Naive thymus-derived CD4-positive, alpha-beta T cell (primary cell): ENCODE data around the gene POU2AF1. TPM values are rescaled to one million over a fixed set of nuclear protein-coding genes. Genes with fewer than 3 reads are reported as not detected.
"Not testable (repeated sequence)": the region's sequence is repeated elsewhere in the genome, so short reads cannot be mapped to it uniquely, and the experiment has no call there.

Experiments used
- ATAC-seq: fragments of 150-1000 bp; cut with Tn5 transposase; 2 replicates; pipeline ENCODE4 v1.10.0; 2021; ENCODE audit warnings: mild to moderate bottlenecking, moderate library complexity
- CTCF ChIA-PET: fragments of 350-600 bp; sonication (Branson Sonifier 250); formaldehyde crosslinking; loops from one replicate; lab custom pipeline; 2021; ENCODE audit warnings: antibody characterized with exemption; lab: Charles Lee
- POLR2A ChIA-PET: fragments of 350-600 bp; sonication (Branson Sonifier 250); formaldehyde crosslinking; loops from one replicate; lab custom pipeline; 2021; ENCODE audit warnings: antibody characterized with exemption, inconsistent platforms; lab: Charles Lee
- DNase-seq, 9 donors: peaks; one replicate each; pipeline versions ENCODE4 v3.0.0 to v3.0.0-alpha.2; 2020 to 2022; ENCODE audit warnings: mixed read lengths in 1 of 9
- H3K27ac ChIP-seq: one replicate; pipeline ENCODE4 v1.7.0; 2013; ENCODE audit warnings: mild to moderate bottlenecking, low read depth, low read length, moderate library complexity
- H3K27me3 ChIP-seq, 2 donors: one replicate each; pipeline ENCODE4 v1.7.0; 2013; ENCODE audit warnings: low read length in 2 of 2, mild to moderate bottlenecking in 2 of 2, moderate library complexity in 2 of 2; ENCODE audit not compliant: control insufficient read depth in 2 of 2, insufficient read depth in 2 of 2
- H3K36me3 ChIP-seq, 3 experiments: 1 replicate in 2 of 3; 2 replicates in 1 of 3; pipeline ENCODE4 v1.7.0; 2013; ENCODE audit warnings: low read length in 3 of 3, mild to moderate bottlenecking in 3 of 3, moderate library complexity in 1 of 3; ENCODE audit not compliant: insufficient read depth in 3 of 3, control insufficient read depth in 2 of 3
- H3K4me1 ChIP-seq, 2 donors: one replicate each; pipeline ENCODE4 v1.7.0; 2013; ENCODE audit warnings: low read length in 2 of 2, mild to moderate bottlenecking in 2 of 2, moderate library complexity in 1 of 2; ENCODE audit not compliant: control insufficient read depth in 2 of 2, insufficient read depth in 2 of 2
- H3K4me3 ChIP-seq: 2 replicates; pipeline ENCODE4 v1.7.0; 2013; ENCODE audit warnings: mild to moderate bottlenecking, low read length
- H3K9me3 ChIP-seq, 3 experiments: 1 replicate in 2 of 3; 2 replicates in 1 of 3; pipeline ENCODE4 v1.7.0; 2013; ENCODE audit warnings: low read length in 3 of 3; ENCODE audit not compliant: control insufficient read depth in 2 of 3
- H3K27ac Mint-ChIP-seq, 9 donors: one replicate each; pipeline ENCODE4 v1.8.0; 2020 to 2022; ENCODE audit warnings: mixed read lengths in 9 of 9, mild to moderate bottlenecking in 8 of 9, moderate library complexity in 5 of 9, inconsistent platforms in 2 of 9
- H3K27me3 Mint-ChIP-seq, 5 donors: one replicate each; pipeline ENCODE4 v1.8.0; 2021 to 2022; ENCODE audit warnings: mixed read lengths in 5 of 5, mild to moderate bottlenecking in 1 of 5
- H3K36me3 Mint-ChIP-seq, 5 donors: one replicate each; pipeline ENCODE4 v1.8.0; 2020 to 2022; ENCODE audit warnings: mixed read lengths in 5 of 5, mild to moderate bottlenecking in 3 of 5, inconsistent platforms in 1 of 5
- H3K4me1 Mint-ChIP-seq, 7 donors: one replicate each; pipeline ENCODE4 v1.8.0; 2020 to 2022; ENCODE audit warnings: mixed read lengths in 7 of 7, mild to moderate bottlenecking in 3 of 7, inconsistent platforms in 1 of 7
- H3K4me3 Mint-ChIP-seq, 10 donors: one replicate each; pipeline ENCODE4 v1.8.0; 2020 to 2022; ENCODE audit warnings: mild to moderate bottlenecking in 10 of 10, mixed read lengths in 10 of 10, moderate library complexity in 6 of 10, inconsistent platforms in 2 of 10
- H3K9me3 Mint-ChIP-seq, 11 donors: one replicate each; pipeline ENCODE4 v1.8.0; 2020 to 2022; ENCODE audit warnings: mixed read lengths in 11 of 11, mild to moderate bottlenecking in 4 of 11, inconsistent platforms in 1 of 11, moderate library complexity in 1 of 11
- intact Hi-C, 2 donors: fragments of 100-400 bp; cut with micrococcal nuclease; formaldehyde crosslinking; loops; one replicate each; pipeline ENCODE4 v1.15.1; 2023
- polyA plus RNA-seq, 2 donors: library from polyadenylated mRNA; unstranded; fragments of 300-500 nt; fragmentation: Illumina TruSeq; gene quantifications; one replicate each; pipeline ENCODE4 v1.2.3, GENCODE V29; 2021
- total RNA-seq, 6 experiments: library from RNA in 5 of 6; stranded (reverse) in 5 of 6; gene quantifications; 1 replicate in 5 of 6; 2 replicates in 1 of 6; pipeline ENCODE4 v1.2.3 and lab custom pipeline; 2021 to 2026

POU2AF1 gene
- total and polyA plus RNA-seq, 7 experiments from 2014 or later = 0.45 to 11.3 (median 1.4) TPM

DNA sequence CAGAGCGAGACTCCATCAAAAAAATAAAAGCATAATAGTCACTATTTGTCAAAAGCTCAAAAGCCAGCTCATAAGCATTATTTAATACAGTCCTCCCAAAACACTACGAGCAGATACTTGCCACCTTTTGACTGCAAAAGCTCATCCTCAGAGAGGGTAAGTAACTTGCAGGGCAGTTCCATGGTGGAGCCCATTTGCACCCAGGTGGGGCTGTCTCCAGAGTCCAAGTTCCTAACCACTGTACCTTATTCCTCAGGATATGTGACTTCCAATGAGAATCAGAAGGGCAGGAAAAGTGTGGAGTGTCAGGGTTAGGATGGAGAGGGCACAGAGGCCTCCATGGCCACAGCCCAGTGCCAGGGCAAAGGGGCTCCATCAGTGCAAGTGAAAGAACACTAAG, 28.6 kb upstream of the POU2AF1 start:
- CTCF ChIA-PET = no interaction called here
- H3K36me3 Mint-ChIP-seq = peaks cover 0 to 8% (median 0%) of the 10 kb centered on the region in 5 donors
- no peaks in the 10 kb centered on the region for H3K4me1 ChIP-seq

DNA sequence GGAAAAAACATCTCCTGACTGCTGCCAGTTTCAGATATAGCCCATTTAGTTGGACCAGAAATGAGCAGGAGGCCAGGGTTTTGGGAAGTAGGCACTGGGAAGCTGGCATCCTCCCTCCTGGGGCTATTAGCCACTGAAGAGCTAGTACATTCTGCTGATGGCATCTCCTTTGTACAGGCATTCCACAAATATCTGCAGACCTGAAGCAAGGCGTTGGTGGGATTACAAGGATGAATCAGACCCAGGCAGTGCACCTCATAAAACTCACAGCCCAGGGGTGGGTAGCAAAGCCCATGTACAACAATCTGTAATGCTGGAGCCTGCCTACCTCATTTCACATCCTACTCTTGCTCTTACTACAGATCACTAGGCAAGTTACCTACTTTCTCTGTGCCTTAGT, 27.5 kb upstream of the POU2AF1 start:
- H3K36me3 Mint-ChIP-seq = peaks cover 0 to 8% (median 0%) of the 10 kb centered on the region in 5 donors
- H3K36me3 ChIP-seq = no peaks in the 10 kb centered on the region
- H3K4me1 Mint-ChIP-seq = peaks cover 0 to 8% (median 0%) of the 10 kb centered on the region in 7 donors
- ChIA-PET CTCF (no interaction called here), POLR2A (no interaction called here)
- H3K9me3 ChIP-seq = no peaks in the 10 kb centered on the region
- no peak overlapping the region for H3K4me3 ChIP-seq
- H3K27ac Mint-ChIP-seq = no peak overlapping the region
- H3K9me3 Mint-ChIP-seq = peaks cover 0 to 19% (median 4%) of the 10 kb centered on the region in 11 donors
- no peaks in the 10 kb centered on the region for H3K27me3 Mint-ChIP-seq
- H3K27me3 ChIP-seq = no peaks in the 10 kb centered on the region
- no peak for DNase-seq
- H3K4me3 Mint-ChIP-seq = no peak overlapping the region
- intact Hi-C loops = no loop called here
- H3K4me1 ChIP-seq = no peaks in the 10 kb centered on the region
- no peak overlapping the region for H3K27ac ChIP-seq
- ATAC-seq = no peak

More for the DNA sequence above, 28.6 kb upstream of the POU2AF1 start:
- no peak overlapping the region for H3K27ac ChIP-seq
- Mint-ChIP-seq H3K4me1 (peaks cover 0 to 14% (median 0%) of the 10 kb centered on the region in 7 donors), H3K4me3 (no peak overlapping the region), H3K27ac (no peak overlapping the region), H3K9me3 (peaks cover 0 to 22% (median 4%) of the 10 kb centered on the region in 11 donors), H3K27me3 (no peaks in the 10 kb centered on the region)
- intact Hi-C loops = no loop called here
- no peak overlapping the region for H3K4me3 ChIP-seq
- no peak for DNase-seq
- no peak for ATAC-seq
- no peaks in the 10 kb centered on the region for H3K9me3 ChIP-seq
- POLR2A ChIA-PET = interaction anchor here (0.7 kb wide), 1 partner anchor 105 kb away, joined by 3 read pairs; no protein-coding TSS in a partner anchor
- no peaks in the 10 kb centered on the region for H3K27me3 ChIP-seq
- H3K36me3 ChIP-seq = no peaks in the 10 kb centered on the region

- Mint-ChIP-seq H3K4me3 (no peak overlapping the region), H3K4me1 (peaks cover 0 to 8% (median 0%) of the 10 kb centered on the region in 7 donors), H3K36me3 (peaks cover 0 to 8% (median 0%) of the 10 kb centered on the region in 5 donors), H3K9me3 (peaks cover 0 to 19% (median 4%) of the 10 kb centered on the region in 11 donors), H3K27me3 (no peaks in the 10 kb centered on the region), H3K27ac (no peak overlapping the region)
- Histone ChIP-seq H3K4me1 (no peaks in the 10 kb centered on the region), H3K27ac (no peak overlapping the region), H3K27me3 (no peaks in the 10 kb centered on the region), H3K36me3 (no peaks in the 10 kb centered on the region), H3K9me3 (no peaks in the 10 kb centered on the region), H3K4me3 (no peak overlapping the region)
- CTCF ChIA-PET = no interaction called here
- ATAC-seq (no peak), DNase-seq (no peak)
- intact Hi-C loops = no loop called here
- POLR2A ChIA-PET = no interaction called here
Observed at GRCh38 chr11:111406091-111406490, 27.0 kb upstream of the POU2AF1 start.

- Mint-ChIP-seq H3K4me1 (peaks cover 0 to 8% (median 0%) of the 10 kb centered on the region in 7 donors), H3K9me3 (peaks cover 0 to 19% (median 4%) of the 10 kb centered on the region in 11 donors), H3K27me3 (no peaks in the 10 kb centered on the region), H3K4me3 (no peak overlapping the region), H3K27ac (no peak overlapping the region), H3K36me3 (peaks cover 0 to 8% (median 0%) of the 10 kb centered on the region in 5 donors)
- POLR2A ChIA-PET = no interaction called here
- Histone ChIP-seq H3K9me3 (no peaks in the 10 kb centered on the region), H3K4me3 (no peak overlapping the region), H3K4me1 (no peaks in the 10 kb centered on the region), H3K36me3 (no peaks in the 10 kb centered on the region), H3K27ac (no peak overlapping the region), H3K27me3 (no peaks in the 10 kb centered on the region)
- intact Hi-C loops = no loop called here
- ATAC-seq = no peak
- CTCF ChIA-PET = no interaction called here
- DNase-seq = no peak
Observed at GRCh38 chr11:111405551-111405950, 26.5 kb upstream of the POU2AF1 start.

- Histone ChIP-seq H3K4me1 (no peaks in the 10 kb centered on the region), H3K9me3 (no peaks in the 10 kb centered on the region), H3K4me3 (no peak overlapping the region), H3K36me3 (no peaks in the 10 kb centered on the region), H3K27me3 (no peaks in the 10 kb centered on the region), H3K27ac (no peak overlapping the region)
- POLR2A ChIA-PET = no interaction called here
- H3K27me3 Mint-ChIP-seq = peaks cover 0 to 3% (median 0%) of the 10 kb centered on the region in 5 donors
- CTCF ChIA-PET = no interaction called here
- intact Hi-C loops = no loop called here
- H3K4me1 Mint-ChIP-seq = peaks cover 0 to 8% (median 0%) of the 10 kb centered on the region in 7 donors
- H3K4me3 Mint-ChIP-seq = no peak overlapping the region
- peaks cover 0 to 15% (median 4%) of the 10 kb centered on the region in 11 donors for H3K9me3 Mint-ChIP-seq
- H3K27ac Mint-ChIP-seq = no peak overlapping the region
- H3K36me3 Mint-ChIP-seq = peaks cover 0 to 8% (median 0%) of the 10 kb centered on the region in 5 donors
- no peak for DNase-seq
- ATAC-seq = no peak
Observed at GRCh38 chr11:111403051-111403726, 24.1 kb upstream of the POU2AF1 start.

GRCh38 chr11:111402411-111402810, 23.3 kb upstream of the POU2AF1 start:
- intact Hi-C loops = no loop called here
- ChIA-PET CTCF (no interaction called here), POLR2A (no interaction called here)
- no peaks in the 10 kb centered on the region for H3K4me1 ChIP-seq
- no peak overlapping the region for H3K4me3 ChIP-seq
- Mint-ChIP-seq H3K9me3 (peaks cover 0 to 15% (median 4%) of the 10 kb centered on the region in 11 donors), H3K4me3 (no peak overlapping the region), H3K4me1 (peaks cover 0 to 8% (median 0%) of the 10 kb centered on the region in 7 donors), H3K27ac (no peak overlapping the region), H3K36me3 (peaks cover 0 to 8% (median 0%) of the 10 kb centered on the region in 5 donors), H3K27me3 (peaks cover 0 to 3% (median 0%) of the 10 kb centered on the region in 5 donors)
- ATAC-seq (no peak), DNase-seq (no peak)
- no peaks in the 10 kb centered on the region for H3K36me3 ChIP-seq
- H3K9me3 ChIP-seq = no peaks in the 10 kb centered on the region
- H3K27me3 ChIP-seq = no peaks in the 10 kb centered on the region
- no peak overlapping the region for H3K27ac ChIP-seq

- H3K27ac Mint-ChIP-seq, intact Hi-C loops, H3K4me3 Mint-ChIP-seq, DNase-seq, POLR2A ChIA-PET, H3K4me1 Mint-ChIP-seq, H3K9me3 ChIP-seq, CTCF ChIA-PET, ATAC-seq, H3K27ac ChIP-seq, H3K4me1 ChIP-seq, H3K36me3 ChIP-seq, H3K27me3 Mint-ChIP-seq, H3K4me3 ChIP-seq, H3K36me3 Mint-ChIP-seq, H3K27me3 ChIP-seq: not testable (repeated sequence)
- H3K9me3 Mint-ChIP-seq = peaks cover 0 to 15% (median 4%) of the 10 kb centered on the region in 11 donors
Observed at GRCh38 chr11:111401957-111402356, 22.9 kb upstream of the POU2AF1 start.
